Endodermal cell (in vitro differentiated cells): ENCODE results near the gene SIGMAR1. TPM values are rescaled to one million over a fixed set of nuclear protein-coding genes. Genes with fewer than 3 reads are reported as not detected.

ENCODE experiments used
- DNase-seq: peaks from one replicate; pipeline ENCODE4 v3.0.0-alpha.2; 2017
- H3K27ac ChIP-seq: 2 replicates; pipeline ENCODE4 v1.5.1; 2013; ENCODE audit warnings: mild to moderate bottlenecking, low read depth, low read length, moderate library complexity
- H3K27me3 ChIP-seq: 2 replicates; pipeline ENCODE4 v1.6.1; 2013; ENCODE audit warnings: mild to moderate bottlenecking, low read length, moderate library complexity; ENCODE audit not compliant: insufficient read depth, control insufficient read depth, poor library complexity, severe bottlenecking
- H3K36me3 ChIP-seq: 2 replicates; pipeline ENCODE4 v1.7.0; 2013; ENCODE audit warnings: mild to moderate bottlenecking, low read length, moderate library complexity; ENCODE audit not compliant: control insufficient read depth, insufficient read depth
- H3K4me1 ChIP-seq: one replicate; pipeline ENCODE4 v1.7.0; 2013; ENCODE audit warnings: low read length; ENCODE audit not compliant: control insufficient read depth, insufficient read depth
- H3K4me3 ChIP-seq: 2 replicates; pipeline ENCODE4 v1.5.1; 2013; ENCODE audit warnings: mild to moderate bottlenecking, low read length, moderate library complexity
- H3K9ac ChIP-seq: 2 replicates; pipeline ENCODE4 v1.6.1; 2013; ENCODE audit warnings: mild to moderate bottlenecking, low read length, moderate library complexity; ENCODE audit not compliant: poor library complexity, severe bottlenecking; ENCODE audit errors: extremely low read depth
- H3K9me3 ChIP-seq: 2 replicates; pipeline ENCODE4 v1.6.1; 2013; ENCODE audit warnings: mild to moderate bottlenecking, low read length, moderate library complexity; ENCODE audit not compliant: control insufficient read depth
- H3K27ac Mint-ChIP-seq: 2 replicates; pipeline ENCODE4 v1.8.0; 2020; ENCODE audit warnings: mixed read lengths
- H3K27me3 Mint-ChIP-seq: 2 replicates; pipeline ENCODE4 v1.8.0; 2021; ENCODE audit warnings: mild to moderate bottlenecking, mixed read lengths; ENCODE audit not compliant: insufficient read depth
- H3K36me3 Mint-ChIP-seq: 2 replicates; pipeline ENCODE4 v1.8.0; 2020; ENCODE audit warnings: low read depth, mixed read lengths
- H3K4me1 Mint-ChIP-seq: 2 replicates; pipeline ENCODE4 v1.8.0; 2020; ENCODE audit warnings: mixed read lengths
- H3K4me3 Mint-ChIP-seq: 2 replicates; pipeline ENCODE4 v1.8.0; 2020; ENCODE audit warnings: mild to moderate bottlenecking, moderate library complexity, mixed read lengths
- H3K9me3 Mint-ChIP-seq: 2 replicates; pipeline ENCODE4 v1.8.0; 2020; ENCODE audit warnings: mild to moderate bottlenecking, mixed read lengths
- CTCF ChIP-seq: fragments of 200-600 bp; sonication (generic); conservative IDR thresholded peaks from 2 replicates; pipeline ENCODE4 v1.5.0; 2021; ENCODE audit warnings: antibody characterized with exemption, mild to moderate bottlenecking
- WGBS, 2 experiments: methylation state at CpG; one replicate each; pipeline versions ENCODE4 v1.1.5 to v1.1.7; 2013; ENCODE audit warnings: missing lambda C conversion rate in 2 of 2, mixed read lengths in 1 of 2; ENCODE audit not compliant: insufficient coverage in 1 of 2, insufficient read length in 1 of 2; 5-methylcytosine and 5-hydroxymethylcytosine counted together
- total RNA-seq, 2 donors: library from RNA; stranded (reverse); fragmentation: NEBNext Ultra II Directional in 1 of 2; extraction: Animal tissue kit (Norgen Biotek cat#: 25700) in 1 of 2; gene quantifications; 2 replicates in 1 of 2; 3 replicates in 1 of 2; pipeline ENCODE4 v1.2.1, GENCODE V29; 2021

The SIGMAR1 gene
- total RNA-seq, 2 donors from 2014 or later = 49.1 to 49.4 TPM

GRCh38 chr9:34651321-34651720 is 13.7 kb upstream of the SIGMAR1 start:
- 60 to 92% methylated on average over 1 to 4 of the region's 4 CpGs for WGBS, 2 experiments
- no peaks in the 10 kb centered on the region for H3K27me3 ChIP-seq
- no peaks in the 10 kb centered on the region for H3K9me3 ChIP-seq
- peak overlapping the region; percentile 66 for H3K4me3 Mint-ChIP-seq
- no peak for TF ChIP-seq CTCF
- peak overlapping the region; percentile 60 for H3K9ac ChIP-seq
- no peak overlapping the region for H3K27ac ChIP-seq
- H3K9me3 Mint-ChIP-seq = no peaks in the 10 kb centered on the region
- no peak for DNase-seq
- peak overlapping the region; percentile 89 for H3K27ac Mint-ChIP-seq
- H3K36me3 ChIP-seq = peaks cover 28% of the 10 kb centered on the region
- H3K27me3 Mint-ChIP-seq = peaks cover 3% of the 10 kb centered on the region
- peak overlapping the region; percentile 86 for H3K4me3 ChIP-seq
- peaks cover 53% of the 10 kb centered on the region for H3K4me1 Mint-ChIP-seq
- H3K4me1 ChIP-seq = peaks cover 25% of the 10 kb centered on the region
- peaks cover 20% of the 10 kb centered on the region for H3K36me3 Mint-ChIP-seq

- peaks cover 3% of the 10 kb centered on the region for H3K27me3 Mint-ChIP-seq
- H3K4me3 Mint-ChIP-seq = peak overlapping the region; percentile 66
- no peak overlapping the region for H3K4me3 ChIP-seq
- no peak overlapping the region for H3K9ac ChIP-seq
- H3K9me3 ChIP-seq = no peaks in the 10 kb centered on the region
- peaks cover 30% of the 10 kb centered on the region for H3K4me1 ChIP-seq
- WGBS, 2 experiments = 98 to 100% methylated on average over 3 to 5 of the region's 5 CpGs
- no peak overlapping the region for H3K27ac ChIP-seq
- H3K27ac Mint-ChIP-seq = no peak overlapping the region
- peaks cover 20% of the 10 kb centered on the region for H3K36me3 Mint-ChIP-seq
- no peak for TF ChIP-seq CTCF
- DNase-seq = no peak
- peaks cover 28% of the 10 kb centered on the region for H3K36me3 ChIP-seq
- H3K4me1 Mint-ChIP-seq = peaks cover 58% of the 10 kb centered on the region
- H3K27me3 ChIP-seq = no peaks in the 10 kb centered on the region
- H3K9me3 Mint-ChIP-seq = no peaks in the 10 kb centered on the region
Observed at GRCh38 chr9:34650816-34651215, 13.2 kb upstream of the SIGMAR1 start.

- Histone ChIP-seq H3K36me3 (peaks cover 28% of the 10 kb centered on the region), H3K9ac (no peak overlapping the region), H3K4me1 (peaks cover 27% of the 10 kb centered on the region), H3K4me3 (no peak overlapping the region), H3K9me3 (no peaks in the 10 kb centered on the region), H3K27ac (no peak overlapping the region), H3K27me3 (no peaks in the 10 kb centered on the region)
- no peak overlapping the region for H3K4me3 Mint-ChIP-seq
- no peak overlapping the region for H3K27ac Mint-ChIP-seq
- peaks cover 49% of the 10 kb centered on the region for H3K4me1 Mint-ChIP-seq
- peaks cover 20% of the 10 kb centered on the region for H3K36me3 Mint-ChIP-seq
- WGBS, 2 experiments = 95 to 97% methylated on average over 7 to 8 of the region's 8 CpGs
- DNase-seq = no peak
- no peaks in the 10 kb centered on the region for H3K27me3 Mint-ChIP-seq
- no peak for TF ChIP-seq CTCF
- no peaks in the 10 kb centered on the region for H3K9me3 Mint-ChIP-seq
Observed at GRCh38 chr9:34648673-34649072, 11.1 kb upstream of the SIGMAR1 start.
